K562 (cell line): ENCODE data around the gene NKAIN1. TPM values are rescaled to one million over a fixed set of nuclear protein-coding genes. Genes with fewer than 3 reads are reported as not detected.

Experiments
- CBX2 ChIP-seq: fragments of 200-600 bp; sonication (generic); IDR thresholded peaks from one replicate; pipeline ENCODE4 v1.6.1; 2012; ENCODE audit warnings: mild to moderate bottlenecking, low read length, inconsistent platforms; ENCODE audit not compliant: insufficient read depth, poor library complexity, severe bottlenecking
- CHD7 ChIP-seq: fragments of 200-600 bp; sonication (generic); IDR thresholded peaks from one replicate; pipeline ENCODE4 v1.6.1; 2012; ENCODE audit warnings: mild to moderate bottlenecking, low read depth, low read length, inconsistent platforms
- FUS ChIP-seq: fragments of 200-400 bp; formaldehyde crosslinking; optimal IDR thresholded peaks from 2 replicates; pipeline ENCODE3; 2017; ENCODE audit warnings: low read depth, low read length
- HNRNPL ChIP-seq: fragments of 200-400 bp; formaldehyde crosslinking; IDR thresholded peaks from 2 replicates; pipeline ENCODE4 v1.6.1; 2017; ENCODE audit warnings: low read depth, mild to moderate bottlenecking, low read length
- KLF1 ChIP-seq: fragments of 450-650 bp; IDR thresholded peaks from 2 replicates; pipeline ENCODE4 v1.6.1; 2016; ENCODE audit warnings: missing genetic modification characterization, missing compliant biosample characterization
- RBM14 ChIP-seq: fragments of 200-400 bp; formaldehyde crosslinking; IDR thresholded peaks from 2 replicates; pipeline ENCODE4 v1.6.1; 2018; ENCODE audit warnings: low read depth, mild to moderate bottlenecking, low read length, moderate library complexity, borderline replicate concordance; ENCODE audit not compliant: insufficient read depth
- SIX5 ChIP-seq, 2 experiments: IDR thresholded peaks; 2 replicates each; pipeline ENCODE4 v1.6.1; 2011; ENCODE audit warnings: low read length in 2 of 2, borderline replicate concordance in 1 of 2, low read depth in 1 of 2, mild to moderate bottlenecking in 1 of 2, moderate library complexity in 1 of 2; ENCODE audit not compliant: insufficient read depth in 1 of 2
- SRSF3 ChIP-seq: fragments of 200-400 bp; formaldehyde crosslinking; IDR thresholded peaks from 2 replicates; pipeline ENCODE4 v1.6.1; 2016; ENCODE audit warnings: mild to moderate bottlenecking, low read length, moderate library complexity; ENCODE audit not compliant: insufficient read depth
- SRSF9 ChIP-seq: fragments of 200-400 bp; formaldehyde crosslinking; IDR thresholded peaks from 2 replicates; pipeline ENCODE4 v1.6.1; 2017; ENCODE audit warnings: low read depth, low read length, borderline replicate concordance
- ZNF12 ChIP-seq: sonication (generic); formaldehyde crosslinking; IDR thresholded peaks from 2 replicates; pipeline ENCODE4 v1.4.0; 2020; ENCODE audit warnings: mild to moderate bottlenecking, missing genetic modification reagents
- ZNF124 ChIP-seq: sonication (generic); formaldehyde crosslinking; IDR thresholded peaks from 2 replicates; pipeline ENCODE4 v1.8.1; 2022; ENCODE audit warnings: missing genetic modification reagents
- ZNF586 ChIP-seq: fragments of 450-650 bp; formaldehyde crosslinking; conservative IDR thresholded peaks from 2 replicates; pipeline ENCODE4 v1.4.0; 2020; ENCODE audit warnings: mild to moderate bottlenecking, moderate library complexity
- polyA plus RNA-seq, 8 experiments: library from polyadenylated mRNA; depleted of rRNA in 4 of 8; stranded (reverse) in 5 of 8; unstranded in 3 of 8; fragments of >200 nt; fragmentation: Nextera tagmentation in 2 of 8; fragmentation: Illumina TruSeq in 1 of 8; extraction: Ambion mirVana in 2 of 8; extraction: Trizol in 1 of 8; gene quantifications; 2 replicates each; pipeline versions ENCODE4 v1.2.1 to v1.2.3, GENCODE V29; 2011 to 2014; ENCODE audit warnings: inconsistent platforms in 1 of 8, missing spikeins in 1 of 8
- total RNA-seq, 7 experiments: library from RNA; depleted of rRNA in 6 of 7; stranded (reverse); fragments of >200 nt in 6 of 7; fragmentation: Illumina TruSeq in 2 of 7; extraction: Trizol in 2 of 7; gene quantifications; 2 replicates each; pipeline versions ENCODE4 v1.2.1 to v1.2.3, GENCODE V29; 2011 to 2021; ENCODE audit warnings: low replicate concordance in 1 of 7
- TF ChIP-seq, protein P1 (sequence below): fragments of 450-650 bp; IDR thresholded peaks from 2 replicates; pipeline ENCODE4 v1.6.1; 2018; ENCODE audit warnings: mild to moderate bottlenecking, low read depth; ENCODE audit not compliant: partially characterized antibody

NKAIN1 gene
- total and polyA plus RNA-seq, 9 of the 15 experiments (the other 6 are each of a cell fraction or from before 2014, with no cell fraction given), result 0.03 to 0.22 (median 0.04) TPM; not detected in 3

GRCh38 chr1:31159869-31160611 is 79.6 kb downstream of the NKAIN1 start (continued):
- TF ChIP-seq SRSF9 (no peak), ZNF12 (CRISPR knock-in tag) (peak; percentile 81; the same call in 1 of the 2 replicates), SIX5 (IDR thresholded peaks at IDR 0.05; ENCODE audit: borderline replicate concordance in 1 of 2, insufficient read depth in 1 of 2, low read depth in 1 of 2, low read length in 2 of 2) (no peak), RBM14 (no peak), FUS (no peak), SRSF3 (no peak), KLF1 (tag) (no peak), CHD7 (no peak), ZNF586 (no peak), ZNF124 (CRISPR knock-in tag) (no peak), HNRNPL (no peak), CBX2 (no peak)
- TF ChIP-seq, protein P1, sequence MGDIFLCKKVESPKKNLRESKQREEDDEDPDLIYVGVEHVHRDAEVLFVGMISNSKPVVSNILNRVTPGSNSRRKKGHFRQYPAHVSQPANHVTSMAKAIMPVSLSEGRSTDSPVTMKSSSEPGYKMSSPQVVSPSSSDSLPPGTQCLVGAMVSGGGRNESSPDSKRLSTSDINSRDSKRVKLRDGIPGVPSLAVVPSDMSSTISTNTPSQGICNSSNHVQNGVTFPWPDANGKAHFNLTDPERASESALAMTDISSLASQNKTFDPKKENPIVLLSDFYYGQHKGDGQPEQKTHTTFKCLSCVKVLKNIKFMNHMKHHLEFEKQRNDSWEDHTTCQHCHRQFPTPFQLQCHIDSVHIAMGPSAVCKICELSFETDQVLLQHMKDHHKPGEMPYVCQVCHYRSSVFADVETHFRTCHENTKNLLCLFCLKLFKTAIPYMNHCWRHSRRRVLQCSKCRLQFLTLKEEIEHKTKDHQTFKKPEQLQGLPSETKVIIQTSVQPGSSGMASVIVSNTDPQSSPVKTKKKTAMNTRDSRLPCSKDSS, result no peak
